Measurements from ENCODE around the gene MAML3.

MAML3 gene

GRCh38 chr4:140097572-140097971 is 56.4 kb downstream of the MAML3 start:
- DNase-seq, result no peak

GRCh38 chr4:140096921-140097320 is 57.1 kb downstream of the MAML3 start:
- no peak for DNase-seq

GRCh38 chr4:140096483-140096861 is 57.5 kb downstream of the MAML3 start:
- no peak for DNase-seq

- peak; percentile 98 for DNase-seq
Measured at GRCh38 chr4:140095694-140096482, 58.1 kb downstream of the MAML3 start.

GRCh38 chr4:140094438-140095420 is 59.3 kb downstream of the MAML3 start:
- DNase-seq, result no peak

- DNase-seq, result no peak
Measured at GRCh38 chr4:140092094-140092851, 61.7 kb downstream of the MAML3 start.

GRCh38 chr4:140091305-140091704 is 62.7 kb downstream of the MAML3 start:
- no peak for DNase-seq

GRCh38 chr4:140090215-140090731 is 63.7 kb downstream of the MAML3 start:
- peak; percentile 59 for DNase-seq

- DNase-seq, result no peak
Measured at GRCh38 chr4:140089216-140089615, 64.8 kb downstream of the MAML3 start.

- DNase-seq, result no peak
Measured at GRCh38 chr4:140088323-140088967, 65.5 kb downstream of the MAML3 start.

- DNase-seq, result no peak
Measured at GRCh38 chr4:140085881-140086280, 68.1 kb downstream of the MAML3 start.

GRCh38 chr4:140085062-140085622 is 68.8 kb downstream of the MAML3 start:
- DNase-seq, result no peak

- DNase-seq, result no peak
Measured at GRCh38 chr4:140084385-140084784, 69.6 kb downstream of the MAML3 start.

GRCh38 chr4:140082391-140082755 is 71.6 kb downstream of the MAML3 start:
- no peak for DNase-seq

- no peak for DNase-seq
Measured at GRCh38 chr4:140081641-140082390, 72.2 kb downstream of the MAML3 start.

GRCh38 chr4:140080883-140081282 is 73.1 kb downstream of the MAML3 start:
- DNase-seq, result no peak

GRCh38 chr4:140078366-140078765 is 75.6 kb downstream of the MAML3 start:
- DNase-seq, result peak; percentile 69

- DNase-seq, result no peak
Measured at GRCh38 chr4:140076307-140076706, 77.7 kb downstream of the MAML3 start.

GRCh38 chr4:140071806-140072205 is 82.2 kb downstream of the MAML3 start:
- DNase-seq, result peak; percentile 96

- DNase-seq, result no peak
Measured at GRCh38 chr4:140070973-140071372, 83.0 kb downstream of the MAML3 start.

GRCh38 chr4:140070366-140070765 is 83.6 kb downstream of the MAML3 start:
- DNase-seq, result no peak

Data from fibroblast of skin of right biceps (primary cell).